LNCaP clone FGC (cell line): ENCODE results near the gene LPCAT1.

Experiments used
- DNase-seq: peaks from one replicate; pipeline ENCODE4 v3.0.0-alpha.2; 2011; ENCODE audit warnings: low read depth
- H3K4me3 ChIP-seq: 2 replicates; pipeline ENCODE4 v1.5.1; 2011; ENCODE audit warnings: mild to moderate bottlenecking, low read depth, low read length, control low read depth
- CTCF ChIP-seq: IDR thresholded peaks from 2 replicates; pipeline ENCODE4 v1.5.1; 2012; ENCODE audit warnings: mild to moderate bottlenecking; ENCODE audit not compliant: control insufficient read depth, insufficient read depth; ENCODE audit errors: extremely low read depth

Gene LPCAT1

GRCh38 chr5:1495525-1495897 lies 28.2 kb downstream of the LPCAT1 start:
- no peak for DNase-seq
- H3K4me3 ChIP-seq, result no peak overlapping the region

GRCh38 chr5:1494780-1495524 lies 28.8 kb downstream of the LPCAT1 start:
- no peak for TF ChIP-seq CTCF
- H3K4me3 ChIP-seq, result no peak overlapping the region
- no peak for DNase-seq

More at GRCh38 chr5:1495525-1495897, 28.2 kb downstream of the LPCAT1 start:
- TF ChIP-seq CTCF, result no peak

- no peak overlapping the region for H3K4me3 ChIP-seq
- no peak for TF ChIP-seq CTCF
- DNase-seq, result no peak
These were observed 29.8 kb downstream of the LPCAT1 start for GRCh38 chr5:1493941-1494340.

- no peak for TF ChIP-seq CTCF
- no peak for DNase-seq
- no peak overlapping the region for H3K4me3 ChIP-seq
These were observed 30.3 kb downstream of the LPCAT1 start for GRCh38 chr5:1493413-1493812.

GRCh38 chr5:1492757-1493156 lies 31.0 kb downstream of the LPCAT1 start:
- H3K4me3 ChIP-seq, result no peak overlapping the region
- no peak for TF ChIP-seq CTCF
- DNase-seq, result no peak

GRCh38 chr5:1490376-1490775 lies 33.4 kb downstream of the LPCAT1 start:
- no peak for TF ChIP-seq CTCF
- no peak for DNase-seq
- H3K4me3 ChIP-seq, result no peak overlapping the region

- H3K4me3 ChIP-seq, result no peak overlapping the region
- TF ChIP-seq CTCF, result no peak
These were observed 34.0 kb downstream of the LPCAT1 start for GRCh38 chr5:1489754-1490153.

More at GRCh38 chr5:1489754-1490153, 34.0 kb downstream of the LPCAT1 start:
- no peak for DNase-seq
